ENCODE data around the gene AFF1. TPM values are rescaled to one million over a fixed set of nuclear protein-coding genes. Genes with fewer than 3 reads are reported as not detected.

Gene AFF1
- total RNA-seq, 1 experiment from 2014 or later: 93.4 TPM

DNA sequence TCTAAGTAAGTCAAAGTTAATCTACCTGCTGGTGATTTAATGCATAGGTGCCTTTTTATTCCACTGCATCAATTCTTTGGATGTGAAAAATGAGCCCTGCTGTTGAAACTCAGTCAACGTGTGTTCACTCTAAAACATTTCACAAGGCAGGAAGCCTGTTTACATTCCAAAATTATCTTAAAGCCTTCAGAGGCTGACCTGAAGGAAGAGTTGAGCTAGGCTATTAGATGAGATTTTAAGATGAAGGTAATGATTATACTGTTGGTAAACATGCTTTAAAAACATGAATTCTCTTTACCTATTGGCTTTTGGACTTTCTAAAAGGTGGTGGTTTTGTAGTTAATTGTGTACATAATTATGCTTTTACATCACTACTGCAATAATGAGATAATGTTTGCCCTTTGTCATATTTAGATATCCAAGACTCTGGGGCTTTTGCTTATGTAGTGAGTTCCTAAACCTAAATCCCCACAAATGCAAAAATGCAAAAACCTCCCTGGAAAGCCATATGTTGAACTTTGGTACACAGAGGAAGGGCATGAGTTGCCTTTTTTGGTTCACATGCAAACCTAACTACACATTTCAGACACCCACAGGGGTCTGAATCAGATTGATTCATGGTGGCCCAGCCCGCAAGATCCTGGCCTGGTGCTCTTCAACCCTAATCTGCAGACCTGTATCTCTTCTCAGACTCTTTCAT is 193.3 kb downstream of the AFF1 start:
- no peaks in the 10 kb centered on the region for H3K27me3 Mint-ChIP-seq (ENCODE audit: low read depth)
- POLR2A ChIA-PET: no interaction called here

More for the DNA sequence above, 193.3 kb downstream of the AFF1 start:
- Mint-ChIP-seq H3K27ac (no peak overlapping the region), H3K9me3 (no peaks in the 10 kb centered on the region), H3K36me3 (peaks cover 77% of the 10 kb centered on the region), H3K4me1 (no peaks in the 10 kb centered on the region), H3K4me3 (no peak overlapping the region)
- CTCF ChIA-PET: no interaction called here
- DNase-seq (ENCODE audit: low spot score) (no peak), ATAC-seq (no peak)
- TF ChIP-seq CREB1 (CRISPR knock-in tag; IDR thresholded peaks at IDR 0.05): no peak
- no peak for TF ChIP-seq MYBL2 (CRISPR knock-in tag; IDR thresholded peaks at IDR 0.05)
- TF ChIP-seq ZNF121 (CRISPR knock-in tag; IDR thresholded peaks at IDR 0.05): no peak
- TF ChIP-seq, protein P1, sequence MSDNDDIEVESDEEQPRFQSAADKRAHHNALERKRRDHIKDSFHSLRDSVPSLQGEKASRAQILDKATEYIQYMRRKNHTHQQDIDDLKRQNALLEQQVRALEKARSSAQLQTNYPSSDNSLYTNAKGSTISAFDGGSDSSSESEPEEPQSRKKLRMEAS (CRISPR knock-in tag; IDR thresholded peaks at IDR 0.05): no peak
- TF ChIP-seq FOXJ3 (CRISPR knock-in tag; IDR thresholded peaks at IDR 0.05; ENCODE audit: borderline replicate concordance): no peak
- no peak for TF ChIP-seq TP53 (CRISPR knock-in tag; IDR thresholded peaks at IDR 0.05)
- no peak for TF ChIP-seq ELF4 (CRISPR knock-in tag; IDR thresholded peaks at IDR 0.05; ENCODE audit: low read depth)
- TF ChIP-seq, protein P2, sequence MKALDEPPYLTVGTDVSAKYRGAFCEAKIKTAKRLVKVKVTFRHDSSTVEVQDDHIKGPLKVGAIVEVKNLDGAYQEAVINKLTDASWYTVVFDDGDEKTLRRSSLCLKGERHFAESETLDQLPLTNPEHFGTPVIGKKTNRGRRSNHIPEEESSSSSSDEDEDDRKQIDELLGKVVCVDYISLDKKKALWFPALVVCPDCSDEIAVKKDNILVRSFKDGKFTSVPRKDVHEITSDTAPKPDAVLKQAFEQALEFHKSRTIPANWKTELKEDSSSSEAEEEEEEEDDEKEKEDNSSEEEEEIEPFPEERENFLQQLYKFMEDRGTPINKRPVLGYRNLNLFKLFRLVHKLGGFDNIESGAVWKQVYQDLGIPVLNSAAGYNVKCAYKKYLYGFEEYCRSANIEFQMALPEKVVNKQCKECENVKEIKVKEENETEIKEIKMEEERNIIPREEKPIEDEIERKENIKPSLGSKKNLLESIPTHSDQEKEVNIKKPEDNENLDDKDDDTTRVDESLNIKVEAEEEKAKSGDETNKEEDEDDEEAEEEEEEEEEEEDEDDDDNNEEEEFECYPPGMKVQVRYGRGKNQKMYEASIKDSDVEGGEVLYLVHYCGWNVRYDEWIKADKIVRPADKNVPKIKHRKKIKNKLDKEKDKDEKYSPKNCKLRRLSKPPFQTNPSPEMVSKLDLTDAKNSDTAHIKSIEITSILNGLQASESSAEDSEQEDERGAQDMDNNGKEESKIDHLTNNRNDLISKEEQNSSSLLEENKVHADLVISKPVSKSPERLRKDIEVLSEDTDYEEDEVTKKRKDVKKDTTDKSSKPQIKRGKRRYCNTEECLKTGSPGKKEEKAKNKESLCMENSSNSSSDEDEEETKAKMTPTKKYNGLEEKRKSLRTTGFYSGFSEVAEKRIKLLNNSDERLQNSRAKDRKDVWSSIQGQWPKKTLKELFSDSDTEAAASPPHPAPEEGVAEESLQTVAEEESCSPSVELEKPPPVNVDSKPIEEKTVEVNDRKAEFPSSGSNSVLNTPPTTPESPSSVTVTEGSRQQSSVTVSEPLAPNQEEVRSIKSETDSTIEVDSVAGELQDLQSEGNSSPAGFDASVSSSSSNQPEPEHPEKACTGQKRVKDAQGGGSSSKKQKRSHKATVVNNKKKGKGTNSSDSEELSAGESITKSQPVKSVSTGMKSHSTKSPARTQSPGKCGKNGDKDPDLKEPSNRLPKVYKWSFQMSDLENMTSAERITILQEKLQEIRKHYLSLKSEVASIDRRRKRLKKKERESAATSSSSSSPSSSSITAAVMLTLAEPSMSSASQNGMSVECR (CRISPR knock-in tag; IDR thresholded peaks at IDR 0.05; ENCODE audit: borderline replicate concordance): no peak
- TF ChIP-seq, protein P3, sequence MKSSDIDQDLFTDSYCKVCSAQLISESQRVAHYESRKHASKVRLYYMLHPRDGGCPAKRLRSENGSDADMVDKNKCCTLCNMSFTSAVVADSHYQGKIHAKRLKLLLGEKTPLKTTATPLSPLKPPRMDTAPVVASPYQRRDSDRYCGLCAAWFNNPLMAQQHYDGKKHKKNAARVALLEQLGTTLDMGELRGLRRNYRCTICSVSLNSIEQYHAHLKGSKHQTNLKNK (CRISPR knock-in tag; IDR thresholded peaks at IDR 0.05): no peak
- TF ChIP-seq JUN (CRISPR knock-in tag; IDR thresholded peaks at IDR 0.05): no peak
- TF ChIP-seq, protein P4, sequence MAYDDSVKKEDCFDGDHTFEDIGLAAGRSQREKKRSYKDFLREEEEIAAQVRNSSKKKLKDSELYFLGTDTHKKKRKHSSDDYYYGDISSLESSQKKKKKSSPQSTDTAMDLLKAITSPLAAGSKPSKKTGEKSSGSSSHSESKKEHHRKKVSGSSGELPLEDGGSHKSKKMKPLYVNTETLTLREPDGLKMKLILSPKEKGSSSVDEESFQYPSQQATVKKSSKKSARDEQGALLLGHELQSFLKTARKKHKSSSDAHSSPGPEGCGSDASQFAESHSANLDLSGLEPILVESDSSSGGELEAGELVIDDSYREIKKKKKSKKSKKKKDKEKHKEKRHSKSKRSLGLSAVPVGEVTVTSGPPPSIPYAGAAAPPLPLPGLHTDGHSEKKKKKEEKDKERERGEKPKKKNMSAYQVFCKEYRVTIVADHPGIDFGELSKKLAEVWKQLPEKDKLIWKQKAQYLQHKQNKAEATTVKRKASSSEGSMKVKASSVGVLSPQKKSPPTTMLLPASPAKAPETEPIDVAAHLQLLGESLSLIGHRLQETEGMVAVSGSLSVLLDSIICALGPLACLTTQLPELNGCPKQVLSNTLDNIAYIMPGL (CRISPR knock-in tag; IDR thresholded peaks at IDR 0.05): no peak
- no peak for TF ChIP-seq NR2C2 (CRISPR knock-in tag; IDR thresholded peaks at IDR 0.05)
- TF ChIP-seq GRHL2 (CRISPR knock-in tag; IDR thresholded peaks at IDR 0.05; ENCODE audit: insufficient replicate concordance, severe bottlenecking): no peak
- TF ChIP-seq, protein P5, sequence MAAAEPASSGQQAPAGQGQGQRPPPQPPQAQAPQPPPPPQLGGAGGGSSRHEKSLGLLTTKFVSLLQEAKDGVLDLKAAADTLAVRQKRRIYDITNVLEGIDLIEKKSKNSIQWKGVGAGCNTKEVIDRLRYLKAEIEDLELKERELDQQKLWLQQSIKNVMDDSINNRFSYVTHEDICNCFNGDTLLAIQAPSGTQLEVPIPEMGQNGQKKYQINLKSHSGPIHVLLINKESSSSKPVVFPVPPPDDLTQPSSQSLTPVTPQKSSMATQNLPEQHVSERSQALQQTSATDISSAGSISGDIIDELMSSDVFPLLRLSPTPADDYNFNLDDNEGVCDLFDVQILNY (CRISPR knock-in tag; IDR thresholded peaks at IDR 0.05): no peak
- TF ChIP-seq ZNF416 (CRISPR knock-in tag; IDR thresholded peaks at IDR 0.05): no peak
- no peak for TF ChIP-seq MXD4 (CRISPR knock-in tag; IDR thresholded peaks at IDR 0.05; ENCODE audit: borderline replicate concordance)
- no peak for TF ChIP-seq IRF2 (CRISPR knock-in tag; IDR thresholded peaks at IDR 0.05; ENCODE audit: borderline replicate concordance, low read depth)
- no peak for TF ChIP-seq SP1 (CRISPR knock-in tag; conservative IDR thresholded peaks at IDR 0.05)
- TF ChIP-seq, protein P6, sequence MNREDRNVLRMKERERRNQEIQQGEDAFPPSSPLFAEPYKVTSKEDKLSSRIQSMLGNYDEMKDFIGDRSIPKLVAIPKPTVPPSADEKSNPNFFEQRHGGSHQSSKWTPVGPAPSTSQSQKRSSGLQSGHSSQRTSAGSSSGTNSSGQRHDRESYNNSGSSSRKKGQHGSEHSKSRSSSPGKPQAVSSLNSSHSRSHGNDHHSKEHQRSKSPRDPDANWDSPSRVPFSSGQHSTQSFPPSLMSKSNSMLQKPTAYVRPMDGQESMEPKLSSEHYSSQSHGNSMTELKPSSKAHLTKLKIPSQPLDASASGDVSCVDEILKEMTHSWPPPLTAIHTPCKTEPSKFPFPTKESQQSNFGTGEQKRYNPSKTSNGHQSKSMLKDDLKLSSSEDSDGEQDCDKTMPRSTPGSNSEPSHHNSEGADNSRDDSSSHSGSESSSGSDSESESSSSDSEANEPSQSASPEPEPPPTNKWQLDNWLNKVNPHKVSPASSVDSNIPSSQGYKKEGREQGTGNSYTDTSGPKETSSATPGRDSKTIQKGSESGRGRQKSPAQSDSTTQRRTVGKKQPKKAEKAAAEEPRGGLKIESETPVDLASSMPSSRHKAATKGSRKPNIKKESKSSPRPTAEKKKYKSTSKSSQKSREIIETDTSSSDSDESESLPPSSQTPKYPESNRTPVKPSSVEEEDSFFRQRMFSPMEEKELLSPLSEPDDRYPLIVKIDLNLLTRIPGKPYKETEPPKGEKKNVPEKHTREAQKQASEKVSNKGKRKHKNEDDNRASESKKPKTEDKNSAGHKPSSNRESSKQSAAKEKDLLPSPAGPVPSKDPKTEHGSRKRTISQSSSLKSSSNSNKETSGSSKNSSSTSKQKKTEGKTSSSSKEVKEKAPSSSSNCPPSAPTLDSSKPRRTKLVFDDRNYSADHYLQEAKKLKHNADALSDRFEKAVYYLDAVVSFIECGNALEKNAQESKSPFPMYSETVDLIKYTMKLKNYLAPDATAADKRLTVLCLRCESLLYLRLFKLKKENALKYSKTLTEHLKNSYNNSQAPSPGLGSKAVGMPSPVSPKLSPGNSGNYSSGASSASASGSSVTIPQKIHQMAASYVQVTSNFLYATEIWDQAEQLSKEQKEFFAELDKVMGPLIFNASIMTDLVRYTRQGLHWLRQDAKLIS (CRISPR knock-in tag; IDR thresholded peaks at IDR 0.05; ENCODE audit: borderline replicate concordance): no peak

All from WTC11 (cell line).